Hepatocyte (in vitro differentiated cells): ENCODE measurements around the gene RTN4RL2.

Experiments
- CTCF ChIP-seq: fragments of 200-600 bp; sonication (generic); IDR thresholded peaks from 2 replicates; pipeline ENCODE4 v1.5.1; 2016; ENCODE audit warnings: antibody characterized with exemption, mild to moderate bottlenecking; ENCODE audit not compliant: poor library complexity
- EZH2 ChIP-seq: fragments of 200-600 bp; sonication (generic); IDR thresholded peaks from 2 replicates; pipeline ENCODE4 v1.6.1; 2016; ENCODE audit warnings: antibody characterized with exemption, mild to moderate bottlenecking, borderline replicate concordance

- no peak for TF ChIP-seq CTCF
- no peak for TF ChIP-seq EZH2
Measured at GRCh38 chr11:57500515-57500914, 40.2 kb downstream of the RTN4RL2 start.
